Endothelial cell (in vitro differentiated cells): ENCODE results near the gene PTPRE. TPM values are rescaled to one million over a fixed set of nuclear protein-coding genes. Genes with fewer than 3 reads are reported as not detected.

Experiments
- DNase-seq: peaks from one replicate; pipeline ENCODE4 v3.0.0; 2021; ENCODE audit warnings: low spot score
- H3K27ac Mint-ChIP-seq: one replicate; pipeline ENCODE4 v1.8.0; 2021; ENCODE audit warnings: mixed read lengths, inconsistent platforms; ENCODE audit not compliant: unreplicated experiment
- H3K27me3 Mint-ChIP-seq: one replicate; pipeline ENCODE4 v1.8.0; 2021; ENCODE audit warnings: mild to moderate bottlenecking, moderate library complexity, mixed read lengths, inconsistent platforms; ENCODE audit not compliant: unreplicated experiment
- H3K36me3 Mint-ChIP-seq: one replicate; pipeline ENCODE4 v1.8.0; 2021; ENCODE audit warnings: mild to moderate bottlenecking, low read depth, mixed read lengths, inconsistent platforms; ENCODE audit not compliant: unreplicated experiment
- H3K4me1 Mint-ChIP-seq: one replicate; pipeline ENCODE4 v1.8.0; 2021; ENCODE audit warnings: mild to moderate bottlenecking, mixed read lengths, inconsistent platforms; ENCODE audit not compliant: unreplicated experiment
- H3K4me3 Mint-ChIP-seq: one replicate; pipeline ENCODE4 v1.8.0; 2021; ENCODE audit warnings: mild to moderate bottlenecking, mixed read lengths, inconsistent platforms; ENCODE audit not compliant: unreplicated experiment
- H3K9me3 Mint-ChIP-seq: one replicate; pipeline ENCODE4 v1.8.0; 2021; ENCODE audit warnings: mixed read lengths, inconsistent platforms; ENCODE audit not compliant: unreplicated experiment
- total RNA-seq: library from RNA; stranded (reverse); fragmentation: NEBNext Ultra II Directional; extraction: Animal tissue kit (Norgen Biotek cat#: 25700); gene quantifications from one replicate; pipeline ENCODE4 v1.2.1, GENCODE V29; 2021; ENCODE audit not compliant: unreplicated experiment
- TF ChIP-seq, protein P1 (sequence below): fragments of 200-600 bp; sonication (generic); IDR thresholded peaks from one replicate; pipeline ENCODE4 v1.5.0; 2021; ENCODE audit warnings: antibody characterized with exemption; ENCODE audit not compliant: unreplicated experiment

The PTPRE gene
- total RNA-seq, 1 donor from 2014 or later = 117 TPM

- Mint-ChIP-seq H3K27me3 (peaks cover 5% of the 10 kb centered on the region), H3K27ac (no peak overlapping the region), H3K4me1 (peaks cover 31% of the 10 kb centered on the region), H3K36me3 (peaks cover 20% of the 10 kb centered on the region), H3K4me3 (no peak overlapping the region), H3K9me3 (no peaks in the 10 kb centered on the region)
- TF ChIP-seq, protein P1, sequence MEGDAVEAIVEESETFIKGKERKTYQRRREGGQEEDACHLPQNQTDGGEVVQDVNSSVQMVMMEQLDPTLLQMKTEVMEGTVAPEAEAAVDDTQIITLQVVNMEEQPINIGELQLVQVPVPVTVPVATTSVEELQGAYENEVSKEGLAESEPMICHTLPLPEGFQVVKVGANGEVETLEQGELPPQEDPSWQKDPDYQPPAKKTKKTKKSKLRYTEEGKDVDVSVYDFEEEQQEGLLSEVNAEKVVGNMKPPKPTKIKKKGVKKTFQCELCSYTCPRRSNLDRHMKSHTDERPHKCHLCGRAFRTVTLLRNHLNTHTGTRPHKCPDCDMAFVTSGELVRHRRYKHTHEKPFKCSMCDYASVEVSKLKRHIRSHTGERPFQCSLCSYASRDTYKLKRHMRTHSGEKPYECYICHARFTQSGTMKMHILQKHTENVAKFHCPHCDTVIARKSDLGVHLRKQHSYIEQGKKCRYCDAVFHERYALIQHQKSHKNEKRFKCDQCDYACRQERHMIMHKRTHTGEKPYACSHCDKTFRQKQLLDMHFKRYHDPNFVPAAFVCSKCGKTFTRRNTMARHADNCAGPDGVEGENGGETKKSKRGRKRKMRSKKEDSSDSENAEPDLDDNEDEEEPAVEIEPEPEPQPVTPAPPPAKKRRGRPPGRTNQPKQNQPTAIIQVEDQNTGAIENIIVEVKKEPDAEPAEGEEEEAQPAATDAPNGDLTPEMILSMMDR = no peak
- DNase-seq = no peak
These were observed 122.4 kb downstream of the PTPRE start for GRCh38 chr10:128029290-128029651.

GRCh38 chr10:128029731-128030369 lies 122.9 kb downstream of the PTPRE start:
- peaks cover 30% of the 10 kb centered on the region for H3K4me1 Mint-ChIP-seq
- no peaks in the 10 kb centered on the region for H3K9me3 Mint-ChIP-seq
- peaks cover 5% of the 10 kb centered on the region for H3K27me3 Mint-ChIP-seq
- H3K36me3 Mint-ChIP-seq = peaks cover 20% of the 10 kb centered on the region
- peak overlapping the region; percentile 81 for H3K4me3 Mint-ChIP-seq
- DNase-seq = no peak
- peak overlapping the region; percentile 42 for H3K27ac Mint-ChIP-seq
- TF ChIP-seq, protein P1 = no peak

DNA sequence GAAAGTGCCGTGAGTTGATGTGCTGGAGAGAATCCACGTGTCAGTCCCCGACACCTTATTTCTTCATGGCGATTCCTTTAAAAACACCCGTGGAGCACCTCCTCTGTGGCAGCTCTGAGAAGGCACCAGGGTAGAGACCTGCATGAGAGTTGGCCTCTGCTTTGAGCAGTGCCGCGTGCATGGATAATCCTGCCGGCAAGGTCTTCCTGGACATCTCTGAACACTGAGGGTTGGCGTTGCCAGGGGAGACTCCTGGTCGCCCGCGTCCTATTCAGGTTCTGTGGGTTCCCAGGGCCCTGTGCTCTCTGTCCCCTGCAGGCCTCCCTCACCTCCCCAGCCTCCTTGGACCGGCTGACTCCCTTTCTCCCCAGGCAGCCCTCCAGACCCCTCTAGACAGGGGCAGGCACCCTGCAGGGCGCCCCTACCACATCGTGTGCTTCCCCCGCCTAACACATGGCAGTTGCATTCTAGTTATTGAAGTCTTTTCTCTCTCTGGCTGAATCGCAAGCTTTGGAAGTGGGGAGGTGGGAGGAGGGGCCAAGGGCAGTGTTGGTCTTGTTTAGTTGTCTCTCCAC lies 123.7 kb downstream of the PTPRE start:
- peaks cover 33% of the 10 kb centered on the region for H3K4me1 Mint-ChIP-seq
- H3K36me3 Mint-ChIP-seq = peaks cover 20% of the 10 kb centered on the region
- TF ChIP-seq, protein P1 = no peak
- peaks cover 5% of the 10 kb centered on the region for H3K27me3 Mint-ChIP-seq
- H3K9me3 Mint-ChIP-seq = no peaks in the 10 kb centered on the region
- H3K27ac Mint-ChIP-seq = peak overlapping the region; percentile 52
- no peak for DNase-seq
- peak overlapping the region; percentile 78 for H3K4me3 Mint-ChIP-seq

DNA sequence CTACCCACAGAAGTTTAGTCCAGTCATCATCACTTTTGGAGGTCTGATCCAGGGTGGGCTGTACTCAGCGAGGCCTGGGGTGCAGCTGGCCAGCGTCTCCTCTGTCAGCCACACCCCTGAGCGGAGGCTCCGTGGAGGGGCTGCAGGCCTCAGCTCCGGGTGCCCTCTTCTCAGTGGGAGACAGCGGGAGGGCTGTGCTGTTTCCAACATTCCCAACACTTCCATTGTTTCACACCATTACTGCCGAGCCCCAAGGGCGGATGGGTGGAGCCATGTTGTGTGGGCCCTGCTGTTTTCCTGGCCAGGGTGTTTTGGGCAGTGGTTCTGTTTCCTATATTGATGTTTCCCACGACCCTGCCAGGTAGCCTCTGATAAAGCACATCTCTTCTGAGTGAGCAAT lies 124.3 kb downstream of the PTPRE start:
- no peak for DNase-seq
- Mint-ChIP-seq H3K27ac (no peak overlapping the region), H3K27me3 (peaks cover 5% of the 10 kb centered on the region), H3K36me3 (peaks cover 26% of the 10 kb centered on the region), H3K4me3 (peak overlapping the region; percentile 78), H3K4me1 (peaks cover 37% of the 10 kb centered on the region), H3K9me3 (no peaks in the 10 kb centered on the region)
- TF ChIP-seq, protein P1 = no peak

- H3K36me3 Mint-ChIP-seq = peaks cover 33% of the 10 kb centered on the region
- H3K27ac Mint-ChIP-seq = no peak overlapping the region
- TF ChIP-seq, protein P1 = no peak
- peaks cover 5% of the 10 kb centered on the region for H3K27me3 Mint-ChIP-seq
- H3K4me1 Mint-ChIP-seq = peaks cover 30% of the 10 kb centered on the region
- H3K9me3 Mint-ChIP-seq = no peaks in the 10 kb centered on the region
- no peak for DNase-seq
- H3K4me3 Mint-ChIP-seq = peak overlapping the region; percentile 32
These were observed 125.6 kb downstream of the PTPRE start for GRCh38 chr10:128032466-128032865.
